ENCODE measurements around the gene DACT3.

Gene DACT3

GRCh38 chr19:46600384-46601317 is 60.3 kb downstream of the DACT3 start:
- in situ Hi-C loops (cut with MboI; ENCODE audit: low sequenced_read_pairs), result no loop called here

DNA sequence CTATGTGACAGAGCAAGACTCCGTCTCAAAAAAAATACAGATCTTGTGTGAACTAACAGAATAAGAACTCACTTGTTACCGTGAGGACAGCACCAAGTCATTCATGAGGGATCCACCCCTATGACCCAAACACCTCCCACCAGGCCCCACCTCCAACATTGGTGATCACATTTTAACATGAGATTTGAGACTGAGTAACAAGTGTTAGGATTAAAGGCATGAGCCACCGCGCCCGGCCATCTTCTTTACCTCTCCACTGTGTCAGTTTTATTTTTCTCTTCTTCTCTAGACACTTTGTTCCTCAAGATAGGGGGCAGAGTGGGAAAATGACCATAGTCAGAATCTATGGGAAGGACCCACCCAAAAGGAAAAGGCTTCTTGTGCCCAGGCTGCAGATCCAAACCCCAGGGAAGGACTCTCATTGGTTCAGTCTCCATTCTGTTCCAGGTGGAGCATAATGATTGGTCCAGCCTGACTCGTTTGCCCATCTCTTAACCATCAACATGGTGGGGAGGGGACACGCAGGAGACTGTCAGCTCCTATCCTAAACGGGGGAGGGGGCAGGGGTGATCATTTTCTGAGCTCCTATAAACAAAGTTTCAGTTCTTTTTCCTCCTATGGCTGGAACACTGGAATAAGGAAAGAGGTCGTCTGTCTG is 61.1 kb downstream of the DACT3 start:
- in situ Hi-C loops (cut with MboI; ENCODE audit: low sequenced_read_pairs), result no loop called here

- in situ Hi-C loops (cut with MboI; ENCODE audit: low sequenced_read_pairs), result no loop called here
Measured at GRCh38 chr19:46598372-46598917, 62.5 kb downstream of the DACT3 start.
